Caki2 (cell line): Measurements from ENCODE around the gene IDH2. TPM values are rescaled to one million over a fixed set of nuclear protein-coding genes. Genes with fewer than 3 reads are reported as not detected.
"Not testable (repeated sequence)": the region's sequence is repeated elsewhere in the genome, so short reads cannot be mapped to it uniquely, and the experiment has no call there.

Experiments used
- DNase-seq: peaks from one replicate; pipeline ENCODE4 v3.0.0-alpha.2; 2015; ENCODE audit warnings: low read depth
- in situ Hi-C: cut with HindIII; loops from 2 replicates; pipeline ENCODE4 v1.10.0; 2016; ENCODE audit warnings: low sequenced_read_pairs, low pct_unique_long_range_greater_than_20kb, mixed read lengths
- total RNA-seq: library from RNA; depleted of rRNA; stranded (reverse); fragments of >200 nt; shearing (Covaris generic); gene quantifications from 2 replicates; pipeline ENCODE4 v1.2.3, GENCODE V29; 2014; ENCODE audit warnings: low replicate concordance

The IDH2 gene
- total RNA-seq, 1 experiment from 2014 or later: 74.2 TPM

GRCh38 chr15:90074023-90074422 lies 28.2 kb downstream of the IDH2 start:
- no peak for DNase-seq
- in situ Hi-C loops: no loop called here

GRCh38 chr15:90072978-90073640 lies 29.2 kb downstream of the IDH2 start:
- in situ Hi-C loops: no loop called here
- no peak for DNase-seq

- in situ Hi-C loops: no loop called here
Observed at GRCh38 chr15:90071220-90071807, 31.0 kb downstream of the IDH2 start.

GRCh38 chr15:90070623-90071022 lies 31.6 kb downstream of the IDH2 start:
- in situ Hi-C loops, DNase-seq: not testable (repeated sequence)

More at GRCh38 chr15:90071220-90071807, 31.0 kb downstream of the IDH2 start:
- DNase-seq: peak; percentile 48

GRCh38 chr15:90067953-90068606 lies 34.2 kb downstream of the IDH2 start:
- in situ Hi-C loops: no loop called here
- DNase-seq: no peak

- DNase-seq: no peak
- in situ Hi-C loops: no loop called here
Observed at GRCh38 chr15:90067181-90067952, 34.9 kb downstream of the IDH2 start.

- no peak for DNase-seq
- in situ Hi-C loops: no loop called here
Observed at GRCh38 chr15:90065682-90066049, 36.6 kb downstream of the IDH2 start.

GRCh38 chr15:90064911-90065681 lies 37.2 kb downstream of the IDH2 start:
- in situ Hi-C loops: no loop called here
- DNase-seq: no peak

GRCh38 chr15:90063770-90064247 lies 38.5 kb downstream of the IDH2 start:
- in situ Hi-C loops: no loop called here
- DNase-seq: no peak

- DNase-seq: no peak
- in situ Hi-C loops: no loop called here
Observed at GRCh38 chr15:90062973-90063769, 39.1 kb downstream of the IDH2 start.

- in situ Hi-C loops: no loop called here
- no peak for DNase-seq
Observed at GRCh38 chr15:90062462-90062932, 39.8 kb downstream of the IDH2 start.

- in situ Hi-C loops: no loop called here
- no peak for DNase-seq
Observed at GRCh38 chr15:90062023-90062442, 40.2 kb downstream of the IDH2 start.

- DNase-seq: no peak
- in situ Hi-C loops: no loop called here
Observed at GRCh38 chr15:90060797-90061196, 41.5 kb downstream of the IDH2 start.

GRCh38 chr15:90059208-90059985 lies 42.9 kb downstream of the IDH2 start:
- DNase-seq: no peak
- in situ Hi-C loops: no loop called here

- in situ Hi-C loops: no loop called here
- no peak for DNase-seq
Observed at GRCh38 chr15:90058775-90059174, 43.5 kb downstream of the IDH2 start.

- in situ Hi-C loops: no loop called here
- no peak for DNase-seq
Observed at GRCh38 chr15:90058308-90058707, 44.0 kb downstream of the IDH2 start.

GRCh38 chr15:90056529-90056928 lies 45.7 kb downstream of the IDH2 start:
- DNase-seq: no peak
- in situ Hi-C loops: no loop called here
